Parathyroid adenoma (tissue), 2 donors: ENCODE results near the gene NUP85.

Experiments used
- H2AFZ ChIP-seq: fragments of 300-600 bp; sonication (generic); one replicate; pipeline ENCODE4 v1.7.0; 2017; ENCODE audit warnings: antibody characterized with exemption, mild to moderate bottlenecking
- H3K27ac ChIP-seq: fragments of 300-600 bp; sonication (generic); one replicate; pipeline ENCODE4 v1.7.0; 2017
- H3K27me3 ChIP-seq: fragments of 300-600 bp; sonication (generic); one replicate; pipeline ENCODE4 v1.7.0; 2017; ENCODE audit warnings: low read length; ENCODE audit not compliant: control insufficient read depth, insufficient read depth
- H3K36me3 ChIP-seq: fragments of 300-600 bp; sonication (generic); one replicate; pipeline ENCODE4 v1.7.0; 2017; ENCODE audit warnings: low read length; ENCODE audit not compliant: control insufficient read depth, insufficient read depth
- H3K4me1 ChIP-seq: fragments of 300-600 bp; sonication (generic); one replicate; pipeline ENCODE4 v1.7.0; 2017; ENCODE audit warnings: control low read depth
- H3K4me2 ChIP-seq: fragments of 300-600 bp; sonication (generic); one replicate; pipeline ENCODE4 v1.7.0; 2017; ENCODE audit warnings: low read length
- H3K4me3 ChIP-seq: fragments of 300-600 bp; sonication (generic); one replicate; pipeline ENCODE4 v1.7.0; 2017; ENCODE audit warnings: low read depth, low read length
- H3K79me2 ChIP-seq: fragments of 300-600 bp; sonication (generic); one replicate; pipeline ENCODE4 v1.7.0; 2017; ENCODE audit warnings: control low read depth
- H3K9ac ChIP-seq: fragments of 300-600 bp; sonication (generic); one replicate; pipeline ENCODE4 v1.7.0; 2017; ENCODE audit warnings: mild to moderate bottlenecking
- H3K9me3 ChIP-seq: fragments of 300-600 bp; sonication (generic); one replicate; pipeline ENCODE4 v1.7.0; 2017; ENCODE audit warnings: low read length; ENCODE audit not compliant: control insufficient read depth
- CTCF ChIP-seq: fragments of 300-600 bp; sonication (generic); IDR thresholded peaks from one replicate; pipeline ENCODE4 v1.7.0; 2017; ENCODE audit warnings: antibody characterized with exemption, mild to moderate bottlenecking
- donor health status: primary hyperparathyroidism.

NUP85 gene

GRCh38 chr17:75237100-75238014 is 31.9 kb downstream of the NUP85 start:
- TF ChIP-seq CTCF = no peak
- Histone ChIP-seq H2AFZ (no peak overlapping the region), H3K27me3 (no peaks in the 10 kb centered on the region), H3K9ac (no peak overlapping the region), H3K27ac (no peak overlapping the region), H3K4me3 (no peak overlapping the region), H3K4me1 (no peaks in the 10 kb centered on the region), H3K79me2 (no peaks in the 10 kb centered on the region), H3K36me3 (no peaks in the 10 kb centered on the region), H3K9me3 (no peaks in the 10 kb centered on the region), H3K4me2 (no peak overlapping the region)

GRCh38 chr17:75238020-75238580 is 32.6 kb downstream of the NUP85 start:
- no peak for TF ChIP-seq CTCF
- Histone ChIP-seq H3K9ac (no peak overlapping the region), H3K9me3 (no peaks in the 10 kb centered on the region), H3K36me3 (no peaks in the 10 kb centered on the region), H3K27me3 (no peaks in the 10 kb centered on the region), H3K4me1 (no peaks in the 10 kb centered on the region), H3K79me2 (no peaks in the 10 kb centered on the region), H3K4me3 (no peak overlapping the region), H3K27ac (peak overlapping the region; percentile 19), H3K4me2 (no peak overlapping the region), H2AFZ (no peak overlapping the region)

GRCh38 chr17:75238684-75239191 is 33.3 kb downstream of the NUP85 start:
- Histone ChIP-seq H3K27me3 (no peaks in the 10 kb centered on the region), H2AFZ (no peak overlapping the region), H3K79me2 (no peaks in the 10 kb centered on the region), H3K4me1 (no peaks in the 10 kb centered on the region), H3K4me2 (no peak overlapping the region), H3K36me3 (no peaks in the 10 kb centered on the region), H3K9ac (no peak overlapping the region), H3K4me3 (no peak overlapping the region), H3K9me3 (no peaks in the 10 kb centered on the region), H3K27ac (peak overlapping the region; percentile 19)
- peak; percentile 82 for TF ChIP-seq CTCF

GRCh38 chr17:75239214-75239613 is 33.7 kb downstream of the NUP85 start:
- Histone ChIP-seq H3K79me2 (no peaks in the 10 kb centered on the region), H3K9ac (no peak overlapping the region), H3K27me3 (no peaks in the 10 kb centered on the region), H3K9me3 (no peaks in the 10 kb centered on the region), H3K36me3 (no peaks in the 10 kb centered on the region), H3K27ac (no peak overlapping the region), H3K4me1 (no peaks in the 10 kb centered on the region), H2AFZ (no peak overlapping the region), H3K4me3 (no peak overlapping the region), H3K4me2 (no peak overlapping the region)
- no peak for TF ChIP-seq CTCF
